MG63 (cell line): ENCODE results near the gene NAA80. TPM values are rescaled to one million over a fixed set of nuclear protein-coding genes. Genes with fewer than 3 reads are reported as not detected.
"Not testable (repeated sequence)": the region's sequence is repeated elsewhere in the genome, so short reads cannot be mapped to it uniquely, and the experiment has no call there.

Source experiments
- DNase-seq: peaks from one replicate; pipeline ENCODE4 v3.0.0-alpha.2; 2020
- H3K27me3 ChIP-seq: fragments of 250-450 bp; sonication (Bioruptor Pico); 2 replicates; pipeline ENCODE4 v1.5.1; 2020; ENCODE audit warnings: mild to moderate bottlenecking, moderate library complexity
- H3K36me3 ChIP-seq: fragments of 250-450 bp; sonication (Bioruptor Pico); 2 replicates; pipeline ENCODE4 v1.5.1; 2020; ENCODE audit warnings: mild to moderate bottlenecking, moderate library complexity
- H3K4me3 ChIP-seq: fragments of 250-450 bp; sonication (Bioruptor Pico); 2 replicates; pipeline ENCODE4 v1.5.1; 2020; ENCODE audit warnings: mild to moderate bottlenecking, moderate library complexity
- H3K9me3 ChIP-seq: fragments of 250-450 bp; sonication (Bioruptor Pico); 2 replicates; pipeline ENCODE4 v1.5.1; 2020; ENCODE audit warnings: mild to moderate bottlenecking, moderate library complexity
- total RNA-seq: library from RNA; depleted of rRNA; stranded (reverse); fragments of >200 nt; shearing (Covaris generic); gene quantifications from 2 replicates; pipeline ENCODE4 v1.2.3, GENCODE V29; 2014; ENCODE audit warnings: low replicate concordance

Gene NAA80
- total RNA-seq, 1 experiment from 2014 or later = 6.4 TPM

- Histone ChIP-seq H3K9me3 (no peaks in the 10 kb centered on the region), H3K4me3 (no peak overlapping the region), H3K36me3 (peaks cover 14% of the 10 kb centered on the region), H3K27me3 (no peaks in the 10 kb centered on the region)
- DNase-seq = no peak
Observed at GRCh38 chr3:50288387-50289007, 10.7 kb downstream of the NAA80 start.

- Histone ChIP-seq H3K9me3 (no peaks in the 10 kb centered on the region), H3K4me3 (no peak overlapping the region), H3K36me3 (peaks cover 14% of the 10 kb centered on the region), H3K27me3 (no peaks in the 10 kb centered on the region)
- no peak for DNase-seq
Observed at GRCh38 chr3:50287262-50287661, 11.9 kb downstream of the NAA80 start.

GRCh38 chr3:50286322-50287227 is 12.6 kb downstream of the NAA80 start:
- no peaks in the 10 kb centered on the region for H3K27me3 ChIP-seq
- no peak overlapping the region for H3K4me3 ChIP-seq
- DNase-seq = no peak
- peaks cover 14% of the 10 kb centered on the region for H3K36me3 ChIP-seq
- no peaks in the 10 kb centered on the region for H3K9me3 ChIP-seq

- H3K9me3 ChIP-seq, H3K36me3 ChIP-seq, DNase-seq, H3K27me3 ChIP-seq, H3K4me3 ChIP-seq: not testable (repeated sequence)
Observed at GRCh38 chr3:50284121-50284520, 15.1 kb downstream of the NAA80 start.

- H3K4me3 ChIP-seq = no peak overlapping the region
- no peak for DNase-seq
- no peaks in the 10 kb centered on the region for H3K27me3 ChIP-seq
- H3K9me3 ChIP-seq = no peaks in the 10 kb centered on the region
- H3K36me3 ChIP-seq = no peaks in the 10 kb centered on the region
Observed at GRCh38 chr3:50279255-50280016, 19.8 kb downstream of the NAA80 start.

- Histone ChIP-seq H3K4me3 (no peak within 1 kb of the TSS), H3K36me3 (no peaks in the 10 kb centered on the region), H3K9me3 (no peaks in the 10 kb centered on the region), H3K27me3 (no peaks in the 10 kb centered on the region)
- DNase-seq = no peak
Observed at GRCh38 chr3:50278880-50279224, 20.4 kb downstream of the NAA80 start, which contains the start of gene LSMEM2. LSMEM2 (plus strand) TSS chr3:50279087; CDS start chr3:50279114, 27 bp downstream.

GRCh38 chr3:50278123-50278879 is 20.9 kb downstream of the NAA80 start:
- Histone ChIP-seq H3K36me3 (no peaks in the 10 kb centered on the region), H3K9me3 (no peaks in the 10 kb centered on the region), H3K27me3 (no peaks in the 10 kb centered on the region), H3K4me3 (no peak overlapping the region)
- no peak for DNase-seq

- H3K4me3 ChIP-seq = no peak overlapping the region
- no peaks in the 10 kb centered on the region for H3K9me3 ChIP-seq
- no peaks in the 10 kb centered on the region for H3K27me3 ChIP-seq
- DNase-seq = no peak
- H3K36me3 ChIP-seq = no peaks in the 10 kb centered on the region
Observed at GRCh38 chr3:50276762-50277101, 22.5 kb downstream of the NAA80 start.

GRCh38 chr3:50275996-50276761 is 23.0 kb downstream of the NAA80 start:
- H3K27me3 ChIP-seq = no peaks in the 10 kb centered on the region
- H3K36me3 ChIP-seq = no peaks in the 10 kb centered on the region
- DNase-seq = no peak
- no peaks in the 10 kb centered on the region for H3K9me3 ChIP-seq
- H3K4me3 ChIP-seq = no peak overlapping the region

- Histone ChIP-seq H3K36me3 (no peaks in the 10 kb centered on the region), H3K27me3 (no peaks in the 10 kb centered on the region), H3K9me3 (no peaks in the 10 kb centered on the region), H3K4me3 (no peak overlapping the region)
- DNase-seq = no peak
Observed at GRCh38 chr3:50275141-50275995, 23.8 kb downstream of the NAA80 start.

GRCh38 chr3:50274371-50275104 is 24.7 kb downstream of the NAA80 start:
- no peak for DNase-seq
- no peaks in the 10 kb centered on the region for H3K36me3 ChIP-seq
- H3K4me3 ChIP-seq = no peak overlapping the region
- H3K27me3 ChIP-seq = no peaks in the 10 kb centered on the region
- no peaks in the 10 kb centered on the region for H3K9me3 ChIP-seq

GRCh38 chr3:50273689-50274065 is 25.5 kb downstream of the NAA80 start:
- no peak for DNase-seq
- Histone ChIP-seq H3K4me3 (no peak overlapping the region), H3K36me3 (no peaks in the 10 kb centered on the region), H3K27me3 (no peaks in the 10 kb centered on the region), H3K9me3 (no peaks in the 10 kb centered on the region)

GRCh38 chr3:50272911-50273688 is 26.1 kb downstream of the NAA80 start:
- Histone ChIP-seq H3K27me3 (no peaks in the 10 kb centered on the region), H3K36me3 (no peaks in the 10 kb centered on the region), H3K4me3 (no peak overlapping the region), H3K9me3 (no peaks in the 10 kb centered on the region)
- peak; percentile 56 for DNase-seq

GRCh38 chr3:50272538-50272910 is 26.7 kb downstream of the NAA80 start:
- not testable (repeated sequence) for H3K36me3 ChIP-seq, H3K9me3 ChIP-seq, H3K4me3 ChIP-seq, DNase-seq, H3K27me3 ChIP-seq
